Panc1 (cell line): ENCODE results near the gene EXOC3L4. TPM values are rescaled to one million over a fixed set of nuclear protein-coding genes. Genes with fewer than 3 reads are reported as not detected.

Experiments
- ATAC-seq: fragments of 200-7000 bp; cut with Tn5 transposase; 2 replicates; pipeline ENCODE4 v1.9.1; 2020; ENCODE audit warnings: mild to moderate bottlenecking, moderate library complexity
- BruUV-seq: library from RNA; stranded (reverse); fragments of 400-500 nt; replicated peaks from 2 replicates; lab custom pipeline; 2021; lab: Mats Ljungman, UMichigan
- CTCF ChIA-PET: fragments of 300-600 bp; sonication (Branson Sonifier 250); formaldehyde crosslinking; loops from one replicate; lab custom pipeline; 2022; ENCODE audit warnings: antibody characterized with exemption; lab: Charles Lee
- POLR2A ChIA-PET: fragments of 300-600 bp; sonication (Branson Sonifier 250); formaldehyde crosslinking; loops from one replicate; lab custom pipeline; 2022; ENCODE audit warnings: antibody characterized with exemption; lab: Charles Lee
- DNase-seq: peaks from one replicate; pipeline ENCODE4 v3.0.0-alpha.2; 2010; ENCODE audit warnings: low read depth, low spot score
- H3K27ac ChIP-seq: 2 replicates; pipeline ENCODE4 v1.5.1; 2011; ENCODE audit warnings: mild to moderate bottlenecking, low read length, inconsistent platforms
- H3K27me3 ChIP-seq: fragments of 200-500 bp; sonication (Bioruptor generic); 2 replicates; pipeline ENCODE4 v1.6.0; 2014; ENCODE audit warnings: low read length, inconsistent platforms; ENCODE audit not compliant: control insufficient read depth, insufficient read depth
- H3K36me3 ChIP-seq: fragments of 200-500 bp; sonication (Bioruptor generic); 2 replicates; pipeline ENCODE4 v1.5.1; 2014; ENCODE audit warnings: inconsistent platforms, mild to moderate bottlenecking, low read length, moderate library complexity; ENCODE audit not compliant: control insufficient read depth, insufficient read depth
- H3K4me1 ChIP-seq: 2 replicates; pipeline ENCODE4 v1.5.1; 2011; ENCODE audit warnings: inconsistent platforms, mild to moderate bottlenecking, low read length, moderate library complexity; ENCODE audit not compliant: control insufficient read depth, insufficient read depth
- H3K4me3 ChIP-seq, 2 experiments: 2 replicates each; pipeline ENCODE4 v1.5.1; 2011 to 2012; ENCODE audit warnings: low read depth in 2 of 2, low read length in 2 of 2, mild to moderate bottlenecking in 2 of 2, inconsistent platforms in 1 of 2, moderate library complexity in 1 of 2
- H3K9me3 ChIP-seq: fragments of 200-500 bp; sonication (Bioruptor generic); 2 replicates; pipeline ENCODE4 v1.5.1; 2014; ENCODE audit warnings: low read depth, mild to moderate bottlenecking, inconsistent platforms, low read length, moderate library complexity; ENCODE audit not compliant: control insufficient read depth, insufficient read depth
- CTCF ChIP-seq: fragments of 450-650 bp; IDR thresholded peaks from 2 replicates; pipeline ENCODE4 v1.5.1; 2017; ENCODE audit warnings: mild to moderate bottlenecking
- POLR2AphosphoS5 ChIP-seq: IDR thresholded peaks from 2 replicates; pipeline ENCODE4 v1.6.1; 2012; ENCODE audit warnings: mild to moderate bottlenecking, low read depth, low read length, moderate library complexity
- REST ChIP-seq, 2 experiments: IDR thresholded peaks; 2 replicates each; pipeline ENCODE4 v1.6.1; 2011 to 2012; ENCODE audit warnings: low read depth in 2 of 2, control low read depth in 1 of 2, low read length in 1 of 2, mild to moderate bottlenecking in 1 of 2, moderate library complexity in 1 of 2; ENCODE audit not compliant: insufficient read depth in 1 of 2
- SIN3A ChIP-seq: IDR thresholded peaks from 2 replicates; pipeline ENCODE4 v1.6.1; 2012; ENCODE audit warnings: low read depth, mild to moderate bottlenecking, low read length, moderate library complexity, borderline replicate concordance; ENCODE audit not compliant: insufficient read depth
- TCF7L2 ChIP-seq: IDR thresholded peaks from 2 replicates; pipeline ENCODE4 v1.6.1; 2011; ENCODE audit warnings: mild to moderate bottlenecking, low read depth, low read length, inconsistent platforms
- in situ Hi-C: cut with HindIII; loops from 2 replicates; pipeline ENCODE4 v1.10.0; 2016; ENCODE audit warnings: low sequenced_read_pairs, low pct_unique_long_range_greater_than_20kb
- intact Hi-C: fragments of 100-400 bp; cut with micrococcal nuclease; formaldehyde crosslinking; loops from one replicate; pipeline ENCODE4 v1.10.0; 2022; ENCODE audit not compliant: unreplicated experiment
- total RNA-seq: library from RNA; stranded (reverse); gene quantifications from one replicate; pipeline ENCODE4 v1.2.1, GENCODE V29; 2021; ENCODE audit not compliant: unreplicated experiment

The EXOC3L4 gene
- total RNA-seq, 1 experiment from 2014 or later, result 2.6 TPM

- Histone ChIP-seq H3K4me3 (no peak overlapping the region), H3K36me3 (no peaks in the 10 kb centered on the region), H3K27me3 (no peaks in the 10 kb centered on the region), H3K27ac (no peak overlapping the region), H3K9me3 (no peaks in the 10 kb centered on the region), H3K4me1 (peaks cover 15% of the 10 kb centered on the region)
- intact Hi-C loops (no loop called here), in situ Hi-C loops (no loop called here)
- no peak for DNase-seq
- CTCF ChIA-PET, result no interaction called here
- TF ChIP-seq CTCF, result no peak
- TF ChIP-seq TCF7L2, result no peak
- no peak for TF ChIP-seq SIN3A
- TF ChIP-seq REST (IDR thresholded peaks at IDR 0.05; ENCODE audit: insufficient read depth in 1 of 2, low read depth in 2 of 2, low read length in 1 of 2), result no peak
- no peak for TF ChIP-seq POLR2AphosphoS5
- POLR2A ChIA-PET, result no interaction called here
- ATAC-seq, result no peak
- no TSS peak for BruUV-seq
Measured at GRCh38 chr14:103050935-103051334, 43.6 kb upstream of the EXOC3L4 start.

- DNase-seq, result no peak
- POLR2A ChIA-PET, result no interaction called here
- TSS peak; percentile 7 for BruUV-seq
Measured at GRCh38 chr14:103052407-103052806, 42.1 kb upstream of the EXOC3L4 start.

More at GRCh38 chr14:103052407-103052806, 42.1 kb upstream of the EXOC3L4 start:
- TF ChIP-seq REST (IDR thresholded peaks at IDR 0.05; ENCODE audit: insufficient read depth in 1 of 2, low read depth in 2 of 2, low read length in 1 of 2) (no peak), SIN3A (no peak), TCF7L2 (no peak), POLR2AphosphoS5 (no peak)
- Histone ChIP-seq H3K36me3 (no peaks in the 10 kb centered on the region), H3K4me1 (peaks cover 11% of the 10 kb centered on the region), H3K4me3 (no peak overlapping the region), H3K27ac (no peak overlapping the region), H3K27me3 (no peaks in the 10 kb centered on the region), H3K9me3 (no peaks in the 10 kb centered on the region)
- in situ Hi-C loops (no loop called here), intact Hi-C loops (no loop called here)
- CTCF ChIA-PET, result interaction anchor here (0.6 kb wide), 1 partner anchor 26 kb away, joined by 5 read pairs; no protein-coding TSS in a partner anchor
- no peak for ATAC-seq
